ENCODE measurements around the gene HCFC2. TPM values are rescaled to one million over a fixed set of nuclear protein-coding genes. Genes with fewer than 3 reads are reported as not detected.
A peak's percentile ranks its signal among the peaks of the same experiment; 100 is the strongest.

HCFC2 gene
- total RNA-seq, 1 donor from 2014 or later = 8.7 TPM

- H3K36me3 Mint-ChIP-seq (ENCODE audit: low read depth) = peaks cover 12% of the 10 kb centered on the region
- H3K9me3 Mint-ChIP-seq = no peaks in the 10 kb centered on the region
- H3K4me1 Mint-ChIP-seq (ENCODE audit: low read depth) = peaks cover 27% of the 10 kb centered on the region
Observed at GRCh38 chr12:104063712-104064030, 660 bp upstream of the HCFC2 start.

GRCh38 chr12:104064842-104065427 lies 604 bp downstream of the HCFC2 start:
- Mint-ChIP-seq H3K27me3 (ENCODE audit: low read depth) (peaks cover 17% of the 10 kb centered on the region), H3K4me3 (ENCODE audit: low read depth) (peak overlapping the region; percentile 94)
- intact Hi-C loops (cut with micrococcal nuclease) = loop anchor here (1.0 to 10.0 kb wide), 7 partner anchors 19 to 220 kb away; partner anchors contain the start of genes HSP90B1 and NFYB

More at GRCh38 chr12:104063712-104064030, 660 bp upstream of the HCFC2 start:
- peak; percentile 15 for DNase-seq (ENCODE audit: low spot score)
- intact Hi-C loops (cut with micrococcal nuclease) = loop anchor here (1.0 to 10.0 kb wide), 7 partner anchors 21 to 221 kb away; partner anchors contain the start of genes HSP90B1 and NFYB
- Mint-ChIP-seq H3K4me3 (ENCODE audit: low read depth) (peak overlapping the region; percentile 94), H3K27ac (peak overlapping the region; percentile 71), H3K27me3 (ENCODE audit: low read depth) (peaks cover 26% of the 10 kb centered on the region)

GRCh38 chr12:104072099-104072498 lies 7.8 kb downstream of the HCFC2 start:
- Mint-ChIP-seq H3K36me3 (ENCODE audit: low read depth) (peaks cover 42% of the 10 kb centered on the region), H3K9me3 (no peaks in the 10 kb centered on the region)
- intact Hi-C loops (cut with micrococcal nuclease) = no loop called here

More at GRCh38 chr12:104064842-104065427, 604 bp downstream of the HCFC2 start:
- Mint-ChIP-seq H3K4me1 (ENCODE audit: low read depth) (peaks cover 27% of the 10 kb centered on the region), H3K36me3 (ENCODE audit: low read depth) (peaks cover 16% of the 10 kb centered on the region), H3K9me3 (no peaks in the 10 kb centered on the region), H3K27ac (peak overlapping the region; percentile 79)
- no peak for DNase-seq (ENCODE audit: low spot score)

GRCh38 chr12:104073699-104074098 lies 9.4 kb downstream of the HCFC2 start:
- H3K9me3 Mint-ChIP-seq = no peaks in the 10 kb centered on the region
- H3K36me3 Mint-ChIP-seq (ENCODE audit: low read depth) = peaks cover 33% of the 10 kb centered on the region
- H3K27me3 Mint-ChIP-seq (ENCODE audit: low read depth) = no peaks in the 10 kb centered on the region
- no peak overlapping the region for H3K27ac Mint-ChIP-seq
- peaks cover 2% of the 10 kb centered on the region for H3K4me1 Mint-ChIP-seq (ENCODE audit: low read depth)
- intact Hi-C loops (cut with micrococcal nuclease) = no loop called here
- DNase-seq (ENCODE audit: low spot score) = no peak
- no peak overlapping the region for H3K4me3 Mint-ChIP-seq (ENCODE audit: low read depth)

More at GRCh38 chr12:104072099-104072498, 7.8 kb downstream of the HCFC2 start:
- Mint-ChIP-seq H3K27ac (no peak overlapping the region), H3K4me1 (ENCODE audit: low read depth) (peaks cover 7% of the 10 kb centered on the region), H3K4me3 (ENCODE audit: low read depth) (no peak overlapping the region), H3K27me3 (ENCODE audit: low read depth) (no peaks in the 10 kb centered on the region)
- no peak for DNase-seq (ENCODE audit: low spot score)

- no peak overlapping the region for H3K4me3 Mint-ChIP-seq (ENCODE audit: low read depth)
- H3K4me1 Mint-ChIP-seq (ENCODE audit: low read depth) = peaks cover 11% of the 10 kb centered on the region
- no peak overlapping the region for H3K27ac Mint-ChIP-seq
- DNase-seq (ENCODE audit: low spot score) = no peak
- H3K9me3 Mint-ChIP-seq = no peaks in the 10 kb centered on the region
- H3K27me3 Mint-ChIP-seq (ENCODE audit: low read depth) = no peaks in the 10 kb centered on the region
- H3K36me3 Mint-ChIP-seq (ENCODE audit: low read depth) = peaks cover 35% of the 10 kb centered on the region
- intact Hi-C loops (cut with micrococcal nuclease) = no loop called here
Observed at GRCh38 chr12:104079024-104079423, 14.7 kb downstream of the HCFC2 start.

- Mint-ChIP-seq H3K27me3 (ENCODE audit: low read depth) (no peaks in the 10 kb centered on the region), H3K4me3 (ENCODE audit: low read depth) (no peak overlapping the region), H3K4me1 (ENCODE audit: low read depth) (peaks cover 19% of the 10 kb centered on the region), H3K27ac (no peak overlapping the region), H3K36me3 (ENCODE audit: low read depth) (peaks cover 44% of the 10 kb centered on the region), H3K9me3 (no peaks in the 10 kb centered on the region)
- intact Hi-C loops (cut with micrococcal nuclease) = no loop called here
- DNase-seq (ENCODE audit: low spot score) = no peak
Observed at GRCh38 chr12:104080764-104081163, 16.4 kb downstream of the HCFC2 start.

- intact Hi-C loops (cut with micrococcal nuclease) = loop anchor here (1.0 kb wide), 2 partner anchors 20 to 136 kb away; partner anchors contain the start of gene HCFC2
- Mint-ChIP-seq H3K4me1 (ENCODE audit: low read depth) (peaks cover 19% of the 10 kb centered on the region), H3K4me3 (ENCODE audit: low read depth) (peak overlapping the region; percentile 13), H3K27me3 (ENCODE audit: low read depth) (no peaks in the 10 kb centered on the region), H3K9me3 (no peaks in the 10 kb centered on the region), H3K27ac (peak overlapping the region; percentile 65), H3K36me3 (ENCODE audit: low read depth) (peaks cover 44% of the 10 kb centered on the region)
- DNase-seq (ENCODE audit: low spot score) = no peak
Observed at GRCh38 chr12:104083769-104084475, 19.6 kb downstream of the HCFC2 start.

- no peak overlapping the region for H3K27ac Mint-ChIP-seq
- DNase-seq (ENCODE audit: low spot score) = no peak
- intact Hi-C loops (cut with micrococcal nuclease) = no loop called here
- H3K27me3 Mint-ChIP-seq (ENCODE audit: low read depth) = no peaks in the 10 kb centered on the region
- H3K36me3 Mint-ChIP-seq (ENCODE audit: low read depth) = peaks cover 37% of the 10 kb centered on the region
- H3K4me3 Mint-ChIP-seq (ENCODE audit: low read depth) = no peak overlapping the region
- H3K9me3 Mint-ChIP-seq = no peaks in the 10 kb centered on the region
- no peaks in the 10 kb centered on the region for H3K4me1 Mint-ChIP-seq (ENCODE audit: low read depth)
Observed at GRCh38 chr12:104090685-104091084, 26.4 kb downstream of the HCFC2 start.

GRCh38 chr12:104091136-104091535 lies 26.8 kb downstream of the HCFC2 start:
- no peaks in the 10 kb centered on the region for H3K9me3 Mint-ChIP-seq
- H3K4me1 Mint-ChIP-seq (ENCODE audit: low read depth) = no peaks in the 10 kb centered on the region
- H3K27me3 Mint-ChIP-seq (ENCODE audit: low read depth) = no peaks in the 10 kb centered on the region
- peaks cover 33% of the 10 kb centered on the region for H3K36me3 Mint-ChIP-seq (ENCODE audit: low read depth)
- DNase-seq (ENCODE audit: low spot score) = no peak
- no peak overlapping the region for H3K27ac Mint-ChIP-seq
- intact Hi-C loops (cut with micrococcal nuclease) = no loop called here
- no peak overlapping the region for H3K4me3 Mint-ChIP-seq (ENCODE audit: low read depth)

GRCh38 chr12:104094284-104094683 lies 30.0 kb downstream of the HCFC2 start:
- H3K9me3 Mint-ChIP-seq = no peaks in the 10 kb centered on the region

GRCh38 chr12:104095289-104095688 lies 31.0 kb downstream of the HCFC2 start:
- Mint-ChIP-seq H3K27me3 (ENCODE audit: low read depth) (no peaks in the 10 kb centered on the region), H3K4me3 (ENCODE audit: low read depth) (no peak overlapping the region), H3K4me1 (ENCODE audit: low read depth) (no peaks in the 10 kb centered on the region), H3K36me3 (ENCODE audit: low read depth) (peaks cover 38% of the 10 kb centered on the region), H3K27ac (no peak overlapping the region), H3K9me3 (no peaks in the 10 kb centered on the region)
- no peak for DNase-seq (ENCODE audit: low spot score)
- intact Hi-C loops (cut with micrococcal nuclease) = no loop called here

More at GRCh38 chr12:104094284-104094683, 30.0 kb downstream of the HCFC2 start:
- Mint-ChIP-seq H3K4me3 (ENCODE audit: low read depth) (no peak overlapping the region), H3K4me1 (ENCODE audit: low read depth) (no peaks in the 10 kb centered on the region), H3K27me3 (ENCODE audit: low read depth) (no peaks in the 10 kb centered on the region), H3K27ac (no peak overlapping the region), H3K36me3 (ENCODE audit: low read depth) (peaks cover 46% of the 10 kb centered on the region)
- intact Hi-C loops (cut with micrococcal nuclease) = no loop called here
- DNase-seq (ENCODE audit: low spot score) = no peak

- Mint-ChIP-seq H3K9me3 (no peaks in the 10 kb centered on the region), H3K4me1 (ENCODE audit: low read depth) (no peaks in the 10 kb centered on the region), H3K36me3 (ENCODE audit: low read depth) (peaks cover 46% of the 10 kb centered on the region)
Observed at GRCh38 chr12:104097954-104098353, 33.6 kb downstream of the HCFC2 start.

GRCh38 chr12:104105461-104105860 lies 41.1 kb downstream of the HCFC2 start:
- Mint-ChIP-seq H3K9me3 (no peaks in the 10 kb centered on the region), H3K27me3 (ENCODE audit: low read depth) (no peaks in the 10 kb centered on the region), H3K36me3 (ENCODE audit: low read depth) (peaks cover 15% of the 10 kb centered on the region), H3K4me3 (ENCODE audit: low read depth) (no peak overlapping the region), H3K27ac (no peak overlapping the region), H3K4me1 (ENCODE audit: low read depth) (peaks cover 9% of the 10 kb centered on the region)
- intact Hi-C loops (cut with micrococcal nuclease) = no loop called here
- DNase-seq (ENCODE audit: low spot score) = no peak

More at GRCh38 chr12:104097954-104098353, 33.6 kb downstream of the HCFC2 start:
- Mint-ChIP-seq H3K27ac (no peak overlapping the region), H3K27me3 (ENCODE audit: low read depth) (no peaks in the 10 kb centered on the region), H3K4me3 (ENCODE audit: low read depth) (no peak overlapping the region)
- DNase-seq (ENCODE audit: low spot score) = no peak
- intact Hi-C loops (cut with micrococcal nuclease) = no loop called here
